Stimulated activated CD4-positive, alpha-beta T cell treated with anti-CD3 and anti-CD28 coated beads, Interleukin-4, amount 100 ng/mL, for 4 hours (primary cell): ENCODE data around the gene CNTNAP5.

Experiments
- DNase-seq, 2 experiments: peaks; one replicate each; pipeline ENCODE4 v3.0.0-alpha.2; 2020

Gene CNTNAP5

GRCh38 chr2:124272261-124272841, 247.3 kb downstream of the CNTNAP5 start:
- DNase-seq = no peak

GRCh38 chr2:124281541-124281940, 256.5 kb downstream of the CNTNAP5 start:
- no peak for DNase-seq

- no peak for DNase-seq
Observed at GRCh38 chr2:124283096-124283495, 258.0 kb downstream of the CNTNAP5 start.

GRCh38 chr2:124286089-124286783, 261.1 kb downstream of the CNTNAP5 start:
- no peak for DNase-seq

- DNase-seq = no peak
Observed at GRCh38 chr2:124289060-124289459, 264.0 kb downstream of the CNTNAP5 start.

GRCh38 chr2:124289615-124290014, 264.5 kb downstream of the CNTNAP5 start:
- DNase-seq = no peak

GRCh38 chr2:124296470-124296869, 271.4 kb downstream of the CNTNAP5 start:
- DNase-seq = no peak

GRCh38 chr2:124301915-124302314, 276.8 kb downstream of the CNTNAP5 start:
- DNase-seq = no peak

GRCh38 chr2:124308319-124309062, 283.4 kb downstream of the CNTNAP5 start:
- DNase-seq = no peak

- DNase-seq = no peak
Observed at GRCh38 chr2:124309563-124310138, 284.6 kb downstream of the CNTNAP5 start.

- DNase-seq = no peak
Observed at GRCh38 chr2:124310671-124311070, 285.6 kb downstream of the CNTNAP5 start.

GRCh38 chr2:124314084-124314483, 289.0 kb downstream of the CNTNAP5 start:
- no peak for DNase-seq

- DNase-seq = no peak
Observed at GRCh38 chr2:124315221-124315880, 290.3 kb downstream of the CNTNAP5 start.

GRCh38 chr2:124316133-124316532, 291.0 kb downstream of the CNTNAP5 start:
- DNase-seq = no peak

- no peak for DNase-seq
Observed at GRCh38 chr2:124316881-124317605, 292.0 kb downstream of the CNTNAP5 start.

- no peak for DNase-seq
Observed at GRCh38 chr2:124317628-124318027, 292.5 kb downstream of the CNTNAP5 start.

- no peak for DNase-seq
Observed at GRCh38 chr2:124318913-124319312, 293.8 kb downstream of the CNTNAP5 start.

- no peak for DNase-seq
Observed at GRCh38 chr2:124319577-124319976, 294.5 kb downstream of the CNTNAP5 start.

GRCh38 chr2:124320051-124320688, 295.1 kb downstream of the CNTNAP5 start:
- no peak for DNase-seq

GRCh38 chr2:124323321-124323720, 298.2 kb downstream of the CNTNAP5 start:
- no peak for DNase-seq

GRCh38 chr2:124325667-124326440, 300.8 kb downstream of the CNTNAP5 start:
- no peak for DNase-seq
